A673 (cell line): Measurements from ENCODE around the gene TOP3B. TPM values are rescaled to one million over a fixed set of nuclear protein-coding genes. Genes with fewer than 3 reads are reported as not detected.

ENCODE experiments used
- BruUV-seq: library from RNA; stranded (reverse); fragments of 400-500 nt; replicated peaks from 2 replicates; lab custom pipeline; 2021; lab: Mats Ljungman, UMichigan
- CTCF ChIA-PET: fragments of 300-600 bp; sonication (Branson Sonifier 250); formaldehyde crosslinking; loops from one replicate; lab custom pipeline; 2022; ENCODE audit warnings: antibody characterized with exemption; lab: Charles Lee
- POLR2A ChIA-PET: fragments of 300-600 bp; sonication (Branson Sonifier 250); formaldehyde crosslinking; loops from one replicate; lab custom pipeline; 2022; ENCODE audit warnings: antibody characterized with exemption; ENCODE audit not compliant: low non-redundant PET; lab: Charles Lee
- DNase-seq: peaks from one replicate; pipeline ENCODE4 v3.0.0-alpha.2; 2015; ENCODE audit warnings: low spot score
- H3K27ac ChIP-seq: fragments of 200-600 bp; sonication (generic); 2 replicates; pipeline ENCODE4 v1.5.1; 2016; ENCODE audit warnings: mixed run types, low read depth, mild to moderate bottlenecking, mixed read lengths, antibody characterized with exemption, low read length; ENCODE audit not compliant: poor library complexity, severe bottlenecking
- H3K27me3 ChIP-seq: fragments of 200-600 bp; sonication (generic); replicated peaks from 2 replicates; pipeline ENCODE4 v1.6.1; 2017; ENCODE audit warnings: mixed run types, low read depth, mild to moderate bottlenecking, mixed read lengths, antibody characterized with exemption, low read length; ENCODE audit not compliant: insufficient read depth, poor library complexity
- H3K36me3 ChIP-seq: fragments of 200-600 bp; sonication (generic); 2 replicates; pipeline ENCODE4 v1.6.1; 2016; ENCODE audit warnings: mixed run types, mild to moderate bottlenecking, mixed read lengths, antibody characterized with exemption, low read length; ENCODE audit not compliant: insufficient read depth, poor library complexity, severe bottlenecking
- H3K4me1 ChIP-seq: fragments of 200-600 bp; sonication (generic); 2 replicates; pipeline ENCODE4 v1.6.1; 2017; ENCODE audit warnings: mixed run types, mild to moderate bottlenecking, mixed read lengths, antibody characterized with exemption, low read length; ENCODE audit not compliant: insufficient read depth, poor library complexity, severe bottlenecking
- H3K4me3 ChIP-seq: fragments of 200-600 bp; sonication (generic); 2 replicates; pipeline ENCODE4 v1.5.1; 2016; ENCODE audit warnings: low read depth, mixed run types, mild to moderate bottlenecking, mixed read lengths, low read length; ENCODE audit not compliant: poor library complexity, severe bottlenecking
- H3K9me3 ChIP-seq: fragments of 200-600 bp; sonication (generic); 2 replicates; pipeline ENCODE4 v1.6.1; 2016; ENCODE audit warnings: mixed run types, low read depth, mild to moderate bottlenecking, mixed read lengths, antibody characterized with exemption, low read length; ENCODE audit not compliant: poor library complexity, severe bottlenecking
- CTCF ChIP-seq: fragments of 300-800, 200-600 bp; sonication (generic); conservative IDR thresholded peaks from 2 replicates; pipeline ENCODE4 v1.5.1; 2017; ENCODE audit warnings: low read depth, mild to moderate bottlenecking, antibody characterized with exemption, low read length, moderate library complexity, mixed read lengths
- EZH2 ChIP-seq: fragments of 200-600 bp; sonication (generic); IDR thresholded peaks from 2 replicates; pipeline ENCODE4 v1.6.1; 2017; ENCODE audit warnings: borderline replicate concordance, low read depth, mild to moderate bottlenecking, mixed read lengths, antibody characterized with exemption, low read length; ENCODE audit not compliant: poor library complexity, severe bottlenecking
- intact Hi-C: fragments of 100-400 bp; cut with micrococcal nuclease; formaldehyde crosslinking; loops from one replicate; pipeline ENCODE4 v1.10.0; 2022; ENCODE audit not compliant: unreplicated experiment
- total RNA-seq: library from RNA; stranded (reverse); gene quantifications from 2 replicates; pipeline ENCODE4 v1.2.3, GENCODE V29; 2021

Gene TOP3B
- total RNA-seq, 1 experiment from 2014 or later: 60.2 TPM

- POLR2A ChIA-PET: no interaction called here
- intact Hi-C loops: no loop called here
- no TSS peak for BruUV-seq
- no peak for TF ChIP-seq EZH2
- TF ChIP-seq CTCF: no peak
- Histone ChIP-seq H3K9me3 (no peaks in the 10 kb centered on the region), H3K27ac (no peak overlapping the region), H3K4me3 (no peak overlapping the region), H3K36me3 (no peaks in the 10 kb centered on the region), H3K27me3 (no peaks in the 10 kb centered on the region), H3K4me1 (no peaks in the 10 kb centered on the region)
- DNase-seq: no peak
- CTCF ChIA-PET: no interaction called here
These were observed 74.7 kb downstream of the TOP3B start for GRCh38 chr22:21907638-21908522.

Other genes starting within 250 kb of the TOP3B start
- 3.6 and 7.5 TPM in 2 replicates for gene YPEL1, start 247.0 kb downstream of the TOP3B start, total RNA-seq
- gene MAPK1, start 115.1 kb downstream of the TOP3B start, total RNA-seq: 136 and 139 TPM in 2 replicates
- 85.9 and 101 TPM in 2 replicates for gene PPM1F, start 29.9 kb downstream of the TOP3B start, total RNA-seq